Umbilical cord (tissue), 2 donors: ENCODE data around the gene ZEB1. TPM values are rescaled to one million over a fixed set of nuclear protein-coding genes. Genes with fewer than 3 reads are reported as not detected.
"Not testable (repeated sequence)": the region's sequence is repeated elsewhere in the genome, so short reads cannot be mapped to it uniquely, and the experiment has no call there.

Experiments used
- DNase-seq: peaks from one replicate; pipeline ENCODE4 v3.0.0-alpha.2; 2015; ENCODE audit warnings: low spot score
- total RNA-seq: library from RNA; depleted of rRNA; stranded (reverse); fragments of >200 nt; gene quantifications from one replicate; pipeline ENCODE4 v1.2.3, GENCODE V29; 2014; ENCODE audit warnings: low replicate concordance; ENCODE audit not compliant: insufficient read depth

ZEB1 gene
- total RNA-seq, 1 donor from 2014 or later = 227 TPM

GRCh38 chr10:31318382-31318853 is 598 bp upstream of the ZEB1 start:
- peak; percentile 71 for DNase-seq

GRCh38 chr10:31319602-31320549 is 860 bp downstream of the ZEB1 start:
- DNase-seq = peak; percentile 34

GRCh38 chr10:31320550-31321211 is 1.7 kb downstream of the ZEB1 start:
- peak; percentile 60 for DNase-seq

- peak; percentile 22 for DNase-seq
Observed at GRCh38 chr10:31321396-31321941, 2.5 kb downstream of the ZEB1 start.

- DNase-seq = peak; percentile 17
Observed at GRCh38 chr10:31322647-31323046, 3.6 kb downstream of the ZEB1 start.

GRCh38 chr10:31340343-31340742 is 21.3 kb downstream of the ZEB1 start:
- no peak for DNase-seq

GRCh38 chr10:31341552-31341951 is 22.5 kb downstream of the ZEB1 start:
- DNase-seq = no peak

GRCh38 chr10:31343009-31343408 is 24.0 kb downstream of the ZEB1 start:
- no peak for DNase-seq

- DNase-seq = no peak
Observed at GRCh38 chr10:31343551-31343950, 24.5 kb downstream of the ZEB1 start.

GRCh38 chr10:31345886-31346285 is 26.9 kb downstream of the ZEB1 start:
- peak; percentile 26 for DNase-seq

GRCh38 chr10:31346953-31347352 is 27.9 kb downstream of the ZEB1 start:
- no peak for DNase-seq

- peak; percentile 40 for DNase-seq
Observed at GRCh38 chr10:31347705-31348104, 28.7 kb downstream of the ZEB1 start.

GRCh38 chr10:31350891-31351290 is 31.9 kb downstream of the ZEB1 start:
- DNase-seq = peak; percentile 49

GRCh38 chr10:31352436-31353226 is 33.6 kb downstream of the ZEB1 start:
- no peak for DNase-seq

- peak; percentile 30 for DNase-seq
Observed at GRCh38 chr10:31353574-31353973, 34.6 kb downstream of the ZEB1 start.

- no peak for DNase-seq
Observed at GRCh38 chr10:31358688-31359330, 39.8 kb downstream of the ZEB1 start.

- no peak for DNase-seq
Observed at GRCh38 chr10:31359979-31360378, 41.0 kb downstream of the ZEB1 start.

GRCh38 chr10:31361475-31361874 is 42.5 kb downstream of the ZEB1 start:
- DNase-seq = not testable (repeated sequence)

- DNase-seq = no peak
Observed at GRCh38 chr10:31362023-31362641, 43.1 kb downstream of the ZEB1 start.

GRCh38 chr10:31363696-31364095 is 44.7 kb downstream of the ZEB1 start:
- DNase-seq = not testable (repeated sequence)
